Lower leg skin (tissue), 3 donors: ENCODE results near the gene RUVBL2.

Experiments used
- CTCF ChIP-seq, 3 donors: fragments of 450-650 bp; IDR thresholded peaks; one replicate each; pipeline ENCODE4 v1.5.1; 2016; ENCODE audit warnings: antibody characterized with exemption in 3 of 3, mild to moderate bottlenecking in 3 of 3, moderate library complexity in 2 of 3
- POLR2A ChIP-seq, 2 donors: fragments of 450-650 bp; IDR thresholded peaks; one replicate each; pipeline ENCODE4 v1.6.1; 2016 to 2017; ENCODE audit warnings: antibody characterized with exemption in 2 of 2, mild to moderate bottlenecking in 1 of 2, moderate library complexity in 1 of 2

GRCh38 chr19:49009828-49010227 is 16.1 kb downstream of the RUVBL2 start:
- no peak for TF ChIP-seq CTCF (IDR thresholded peaks at IDR 0.05)
- TF ChIP-seq POLR2A (IDR thresholded peaks at IDR 0.05): no peak
